GM19238 (cell line): Measurements from ENCODE around the gene PRH1.

Experiments used
- DNase-seq: peaks from one replicate; pipeline ENCODE4 v3.0.0; 2011; ENCODE audit warnings: low spot score; ENCODE audit not compliant: insufficient read length

Gene PRH1

GRCh38 chr12:10842862-10843261 is 41.2 kb downstream of the PRH1 start:
- DNase-seq, result no peak

GRCh38 chr12:10838461-10838860 is 45.6 kb downstream of the PRH1 start:
- no peak for DNase-seq
